Karpas-422 (cell line): ENCODE results near the gene NEK10. TPM values are rescaled to one million over a fixed set of nuclear protein-coding genes. Genes with fewer than 3 reads are reported as not detected.
"Not testable (repeated sequence)": the region's sequence is repeated elsewhere in the genome, so short reads cannot be mapped to it uniquely, and the experiment has no call there.

Experiments used
- DNase-seq: peaks from one replicate; pipeline ENCODE4 v3.0.0-alpha.2; 2015
- H2AFZ ChIP-seq: fragments of 200-600 bp; sonication (generic); 2 replicates; pipeline ENCODE4 v1.6.1; 2014; ENCODE audit warnings: antibody characterized with exemption, low read length, mixed read lengths
- H3K27ac ChIP-seq: fragments of 200-600 bp; sonication (generic); 2 replicates; pipeline ENCODE4 v1.5.1; 2014; ENCODE audit warnings: mild to moderate bottlenecking, low read length, moderate library complexity
- H3K27me3 ChIP-seq: fragments of 200-600 bp; sonication (generic); 2 replicates; pipeline ENCODE4 v1.6.1; 2014; ENCODE audit warnings: low read length, mixed read lengths
- H3K36me3 ChIP-seq: fragments of 200-600 bp; sonication (generic); 2 replicates; pipeline ENCODE4 v1.6.1; 2014; ENCODE audit warnings: low read length, mixed read lengths; ENCODE audit not compliant: insufficient read depth
- H3K4me1 ChIP-seq: fragments of 200-600 bp; sonication (generic); 2 replicates; pipeline ENCODE4 v1.6.1; 2014; ENCODE audit warnings: mild to moderate bottlenecking, low read length, mixed read lengths
- H3K4me2 ChIP-seq: fragments of 200-600 bp; sonication (generic); 2 replicates; pipeline ENCODE4 v1.6.1; 2014; ENCODE audit warnings: low read length, low read depth, mild to moderate bottlenecking; ENCODE audit not compliant: poor library complexity, severe bottlenecking
- H3K4me3 ChIP-seq: fragments of 200-600 bp; sonication (generic); 2 replicates; pipeline ENCODE4 v1.5.1; 2014; ENCODE audit warnings: mild to moderate bottlenecking, antibody characterized with exemption, low read length, mixed read lengths
- H3K79me2 ChIP-seq: fragments of 200-600 bp; sonication (generic); 2 replicates; pipeline ENCODE4 v1.6.1; 2014; ENCODE audit warnings: mild to moderate bottlenecking, low read length, mixed read lengths
- H3K9ac ChIP-seq: fragments of 200-600 bp; sonication (generic); 2 replicates; pipeline ENCODE4 v1.6.0; 2014; ENCODE audit warnings: low read length
- H3K9me2 ChIP-seq: fragments of 200-600 bp; sonication (generic), shearing (Covaris generic); replicated peaks from 2 replicates; pipeline ENCODE4 v1.6.0; 2014; ENCODE audit warnings: mild to moderate bottlenecking, low read length, moderate library complexity; ENCODE audit not compliant: insufficient read depth
- H3K9me3 ChIP-seq: fragments of 300-700, 200-600 bp; sonication (generic); 2 replicates; pipeline ENCODE4 v1.6.1; 2014; ENCODE audit warnings: low read length, mixed read lengths
- H4K20me1 ChIP-seq: fragments of 200-600 bp; sonication (generic); 2 replicates; pipeline ENCODE4 v1.6.1; 2014; ENCODE audit warnings: mild to moderate bottlenecking, antibody characterized with exemption, low read length, low read depth; ENCODE audit not compliant: insufficient read depth
- total RNA-seq: library from RNA; depleted of rRNA; stranded (reverse); fragments of >200 nt; shearing (Covaris generic); gene quantifications from 2 replicates; pipeline ENCODE4 v1.2.3, GENCODE V29; 2014; ENCODE audit warnings: low replicate concordance

The NEK10 gene
- total RNA-seq, 1 experiment from 2014 or later, result 0.34 TPM

DNA sequence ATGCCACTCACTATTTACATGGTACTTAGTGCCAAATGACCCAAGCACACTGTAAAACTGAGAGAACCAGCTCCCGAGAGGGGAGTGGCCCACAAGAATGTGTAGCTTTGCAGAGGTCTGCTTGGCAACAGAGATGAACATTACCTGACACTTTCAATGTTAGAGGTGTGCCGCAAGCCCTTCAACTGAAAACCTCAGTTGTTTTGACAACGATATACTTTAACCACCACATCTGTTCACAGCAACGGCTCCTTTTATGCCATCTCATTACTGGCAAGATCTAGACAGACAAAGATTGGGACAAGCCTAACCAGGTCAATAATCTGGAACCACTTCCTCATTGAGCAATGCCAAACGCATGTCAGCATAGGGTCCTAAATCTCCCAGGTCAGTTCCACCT lies 23.7 kb downstream of the NEK10 start:
- H3K4me2 ChIP-seq, result no peak overlapping the region
- no peak for DNase-seq
- no peaks in the 10 kb centered on the region for H3K9me2 ChIP-seq
- no peaks in the 10 kb centered on the region for H3K9me3 ChIP-seq
- H4K20me1 ChIP-seq, result no peaks in the 10 kb centered on the region
- no peak overlapping the region for H3K27ac ChIP-seq
- H3K36me3 ChIP-seq, result no peaks in the 10 kb centered on the region
- no peak overlapping the region for H3K4me3 ChIP-seq
- H3K9ac ChIP-seq, result no peak overlapping the region
- H3K79me2 ChIP-seq, result no peaks in the 10 kb centered on the region
- peaks cover 8% of the 10 kb centered on the region; the same call in 1 of the 2 replicates for H3K4me1 ChIP-seq
- H2AFZ ChIP-seq, result no peak overlapping the region
- no peaks in the 10 kb centered on the region for H3K27me3 ChIP-seq

DNA sequence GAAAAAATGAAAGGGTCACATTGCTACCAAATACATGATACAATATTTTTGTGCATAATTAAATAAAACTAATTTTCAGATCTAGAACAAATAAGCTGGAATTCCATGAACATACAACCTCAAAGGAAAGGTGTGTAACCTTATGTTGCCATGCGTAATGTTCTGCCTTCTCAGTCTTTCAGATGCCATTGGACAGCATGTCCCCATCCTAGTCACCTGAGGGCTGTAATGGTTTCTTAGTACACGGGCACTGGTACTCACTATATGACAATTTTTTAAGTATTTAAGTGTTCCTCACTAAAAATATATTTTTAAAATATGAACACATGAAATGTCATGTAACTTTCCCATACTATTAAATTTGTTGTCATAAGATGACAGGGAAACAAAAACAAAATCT lies 24.1 kb downstream of the NEK10 start:
- H3K27me3 ChIP-seq, result no peaks in the 10 kb centered on the region
- no peak for DNase-seq
- H3K4me2 ChIP-seq, result no peak overlapping the region
- no peaks in the 10 kb centered on the region for H4K20me1 ChIP-seq
- H3K4me3 ChIP-seq, result no peak overlapping the region
- H3K9ac ChIP-seq, result no peak overlapping the region
- no peak overlapping the region for H3K27ac ChIP-seq
- H3K36me3 ChIP-seq, result no peaks in the 10 kb centered on the region
- no peaks in the 10 kb centered on the region for H3K9me2 ChIP-seq
- no peaks in the 10 kb centered on the region for H3K9me3 ChIP-seq
- H2AFZ ChIP-seq, result no peak overlapping the region
- H3K4me1 ChIP-seq, result peaks cover 7% of the 10 kb centered on the region; the same call in 1 of the 2 replicates
- H3K79me2 ChIP-seq, result no peaks in the 10 kb centered on the region

DNA sequence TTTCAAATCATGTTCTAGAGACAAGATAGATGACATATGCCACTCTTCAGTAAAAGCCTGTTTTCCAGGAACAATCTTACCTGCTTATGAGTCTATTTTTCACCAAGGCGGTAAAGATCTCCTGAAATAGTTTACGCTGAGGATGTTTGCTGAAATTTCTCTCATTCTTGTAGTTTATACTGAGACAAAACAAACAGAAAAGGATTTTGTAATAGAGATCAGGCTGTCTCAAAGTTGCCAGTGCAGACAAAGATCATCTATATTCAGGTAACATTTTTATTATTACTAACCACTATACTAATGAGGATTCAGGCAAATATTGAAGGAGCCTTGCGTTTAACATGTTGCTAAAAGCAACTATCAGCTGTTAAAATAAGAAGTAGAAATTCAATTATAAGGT lies 25.0 kb downstream of the NEK10 start:
- Histone ChIP-seq H3K9ac (no peak overlapping the region), H3K79me2 (no peaks in the 10 kb centered on the region), H3K9me3 (no peaks in the 10 kb centered on the region), H3K27me3 (no peaks in the 10 kb centered on the region), H3K4me1 (peaks cover 3% of the 10 kb centered on the region; the same call in 1 of the 2 replicates), H3K4me3 (no peak overlapping the region), H3K4me2 (no peak overlapping the region), H3K36me3 (no peaks in the 10 kb centered on the region), H3K9me2 (no peaks in the 10 kb centered on the region), H4K20me1 (no peaks in the 10 kb centered on the region), H2AFZ (no peak overlapping the region), H3K27ac (no peak overlapping the region)
- no peak for DNase-seq

DNA sequence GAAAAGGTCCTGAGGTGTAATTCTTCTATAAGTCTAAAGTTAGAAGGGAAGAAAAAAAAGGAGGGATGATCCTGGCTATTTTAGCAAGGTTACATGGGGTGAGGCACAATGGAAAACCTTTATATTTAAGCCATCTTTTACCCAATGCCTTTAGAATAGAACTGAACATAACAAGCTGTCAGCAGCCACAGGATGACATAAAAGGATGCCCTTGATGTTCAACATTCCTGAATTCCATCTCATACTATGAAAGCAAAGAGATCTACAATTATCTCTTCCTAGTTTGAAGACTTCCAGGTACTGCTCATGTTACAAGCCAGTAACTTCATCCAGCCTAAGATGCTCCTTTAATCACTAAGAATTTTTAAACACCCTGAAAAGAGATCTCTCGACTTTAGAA lies 26.9 kb downstream of the NEK10 start:
- H3K4me3 ChIP-seq, result no peak overlapping the region
- no peak for DNase-seq
- no peaks in the 10 kb centered on the region for H3K9me2 ChIP-seq
- H3K4me2 ChIP-seq, result no peak overlapping the region
- H3K9me3 ChIP-seq, result no peaks in the 10 kb centered on the region
- H3K79me2 ChIP-seq, result no peaks in the 10 kb centered on the region
- H2AFZ ChIP-seq, result no peak overlapping the region
- no peaks in the 10 kb centered on the region for H3K36me3 ChIP-seq
- no peak overlapping the region for H3K27ac ChIP-seq
- peaks cover 3% of the 10 kb centered on the region; the same call in 1 of the 2 replicates for H3K4me1 ChIP-seq
- H3K27me3 ChIP-seq, result no peaks in the 10 kb centered on the region
- no peak overlapping the region for H3K9ac ChIP-seq
- H4K20me1 ChIP-seq, result no peaks in the 10 kb centered on the region

DNA sequence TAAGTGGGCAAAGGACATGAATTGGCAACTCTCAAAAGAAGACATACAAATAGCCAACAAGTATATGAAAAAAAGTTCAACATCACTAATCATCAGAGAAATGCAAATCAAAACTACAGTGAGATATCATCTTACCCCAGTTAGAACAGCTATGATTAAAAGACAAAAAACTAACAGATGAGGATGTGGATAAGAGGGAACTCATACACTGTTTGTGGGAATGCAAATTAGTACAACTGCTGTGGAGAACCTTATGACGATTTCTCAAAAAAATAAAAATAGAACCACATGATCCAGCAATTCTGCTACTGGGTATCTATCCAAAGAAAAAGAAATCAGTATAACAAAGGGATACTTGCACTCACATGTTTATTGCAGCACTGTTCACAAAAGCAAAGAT lies 28.6 kb downstream of the NEK10 start:
- no peak overlapping the region for H3K4me2 ChIP-seq
- no peak for DNase-seq
- no peaks in the 10 kb centered on the region for H3K27me3 ChIP-seq
- peaks cover 3% of the 10 kb centered on the region; the same call in 1 of the 2 replicates for H3K4me1 ChIP-seq
- no peak overlapping the region for H3K27ac ChIP-seq
- no peaks in the 10 kb centered on the region for H3K9me2 ChIP-seq
- no peaks in the 10 kb centered on the region for H3K36me3 ChIP-seq
- H3K4me3 ChIP-seq, result no peak overlapping the region
- no peak overlapping the region for H3K9ac ChIP-seq
- no peaks in the 10 kb centered on the region for H3K9me3 ChIP-seq
- H2AFZ ChIP-seq, result no peak overlapping the region
- no peaks in the 10 kb centered on the region for H4K20me1 ChIP-seq
- no peaks in the 10 kb centered on the region for H3K79me2 ChIP-seq

DNA sequence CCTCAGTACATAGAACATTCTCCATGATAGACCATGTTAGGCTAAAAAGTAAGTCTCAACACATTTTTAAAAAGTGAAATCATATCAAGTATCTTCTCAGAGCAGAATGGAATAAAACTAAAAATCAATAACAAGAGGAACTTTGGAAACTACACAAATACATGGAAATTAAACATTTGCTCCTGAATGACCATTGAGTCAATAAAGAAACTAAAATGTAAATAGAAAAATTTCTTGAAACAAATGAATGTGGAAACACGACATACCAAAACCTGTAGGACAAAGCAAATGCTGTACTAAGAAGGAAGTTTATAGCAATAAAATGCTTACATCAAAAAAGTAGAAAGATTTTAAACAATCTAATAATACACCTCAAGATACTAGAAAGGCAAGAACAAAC lies 33.6 kb downstream of the NEK10 start:
- Histone ChIP-seq H3K4me3 (no peak overlapping the region), H3K27me3 (no peaks in the 10 kb centered on the region), H3K9me2 (no peaks in the 10 kb centered on the region), H4K20me1 (no peaks in the 10 kb centered on the region), H3K27ac (no peak overlapping the region), H3K36me3 (no peaks in the 10 kb centered on the region), H2AFZ (no peak overlapping the region), H3K9me3 (no peaks in the 10 kb centered on the region), H3K9ac (no peak overlapping the region), H3K4me2 (no peak overlapping the region), H3K4me1 (peaks cover 2% of the 10 kb centered on the region; the same call in 1 of the 2 replicates), H3K79me2 (no peaks in the 10 kb centered on the region)
- DNase-seq, result no peak

DNA sequence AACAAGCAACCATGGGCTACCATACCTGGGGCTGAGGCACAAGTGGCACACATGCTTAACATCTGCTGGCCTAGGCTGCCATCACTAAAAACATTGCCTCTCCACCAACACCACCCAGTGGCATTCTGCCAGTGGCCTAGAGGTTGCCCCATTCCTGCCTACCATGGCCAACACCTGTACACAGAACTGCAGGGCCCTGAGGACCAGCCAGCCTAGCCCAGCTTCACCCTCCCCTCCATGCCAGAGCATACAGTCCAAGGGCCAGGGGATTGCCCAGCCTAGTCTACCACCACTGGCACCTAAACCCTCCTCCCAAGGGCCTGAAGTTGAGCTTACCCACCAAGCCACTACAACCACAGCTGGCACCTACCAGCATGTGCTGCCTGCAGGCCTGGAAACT lies 35.3 kb downstream of the NEK10 start:
- Histone ChIP-seq H3K27ac (no peak overlapping the region), H3K36me3 (no peaks in the 10 kb centered on the region), H3K9me2 (no peaks in the 10 kb centered on the region), H3K9ac (no peak overlapping the region), H3K9me3 (no peaks in the 10 kb centered on the region), H3K4me1 (no peaks in the 10 kb centered on the region), H4K20me1 (no peaks in the 10 kb centered on the region), H3K4me2 (no peak overlapping the region), H2AFZ (no peak overlapping the region), H3K79me2 (no peaks in the 10 kb centered on the region), H3K27me3 (no peaks in the 10 kb centered on the region), H3K4me3 (no peak overlapping the region)
- no peak for DNase-seq

DNA sequence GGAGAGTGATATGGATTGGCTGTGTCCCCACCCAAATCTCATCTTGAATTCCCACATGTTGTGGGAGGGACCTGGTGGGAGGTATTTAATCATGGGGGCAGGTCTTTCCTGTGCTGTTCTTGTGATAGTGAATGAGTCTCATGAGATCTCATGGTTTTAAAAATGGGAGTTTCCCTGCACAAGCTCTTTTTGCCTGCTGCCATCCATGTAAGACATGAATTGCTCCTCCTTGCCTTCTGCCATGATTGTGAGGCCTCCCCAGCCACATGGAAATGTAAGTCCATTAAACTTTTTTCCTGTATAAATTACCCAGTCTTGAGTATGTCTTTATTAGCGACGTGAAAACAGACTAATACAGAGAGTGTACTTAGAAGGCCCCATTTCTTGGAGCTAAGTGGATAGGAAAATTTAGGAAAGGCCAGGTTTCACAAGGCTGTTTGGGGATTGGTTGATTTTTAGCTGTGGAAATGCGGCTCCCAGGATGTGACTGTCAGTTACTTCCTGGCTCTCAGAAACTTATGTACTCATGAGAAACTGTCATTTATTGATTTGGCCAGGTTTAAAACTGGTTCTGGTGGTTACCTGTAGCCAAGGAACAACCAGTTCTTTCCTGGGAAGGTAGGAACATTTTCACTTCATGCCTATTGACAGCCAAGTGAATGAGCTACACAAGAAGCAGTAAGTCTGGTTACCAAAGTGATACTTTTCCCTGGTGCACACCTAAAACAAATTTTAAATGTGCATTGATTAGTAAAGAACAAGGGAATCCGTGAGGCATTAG lies 40.0 kb downstream of the NEK10 start:
- H4K20me1 ChIP-seq, H3K27me3 ChIP-seq, H3K36me3 ChIP-seq, H3K79me2 ChIP-seq, H3K9ac ChIP-seq, H3K4me2 ChIP-seq, H3K27ac ChIP-seq, DNase-seq, H3K4me3 ChIP-seq, H3K4me1 ChIP-seq, H3K9me3 ChIP-seq, H3K9me2 ChIP-seq, H2AFZ ChIP-seq: not testable (repeated sequence)
